Liver (tissue), 9 donors: ENCODE results near the gene CLPTM1. TPM values are rescaled to one million over a fixed set of nuclear protein-coding genes. Genes with fewer than 3 reads are reported as not detected.
"Not testable (repeated sequence)": the region's sequence is repeated elsewhere in the genome, so short reads cannot be mapped to it uniquely, and the experiment has no call there.

Experiments
- DNase-seq: peaks from one replicate; pipeline ENCODE4 v3.0.0-alpha.2; 2017; ENCODE audit warnings: low spot score
- H3K27ac ChIP-seq, 2 donors: one replicate each; pipeline ENCODE4 v1.7.0; 2013; ENCODE audit warnings: inconsistent platforms in 2 of 2, low read length in 2 of 2, control low read depth in 1 of 2, low read depth in 1 of 2, mild to moderate bottlenecking in 1 of 2
- H3K27me3 ChIP-seq, 4 donors: one replicate each; pipeline versions ENCODE4 v1.6.1 to v1.7.0; 2013; ENCODE audit warnings: low read length in 3 of 4, inconsistent platforms in 1 of 4, mild to moderate bottlenecking in 1 of 4, moderate library complexity in 1 of 4; ENCODE audit not compliant: control insufficient read depth in 4 of 4, insufficient read depth in 4 of 4
- H3K36me3 ChIP-seq, 4 donors: one replicate each; pipeline versions ENCODE4 v1.6.1 to v1.7.0; 2013; ENCODE audit warnings: low read length in 3 of 4, mild to moderate bottlenecking in 3 of 4, low read depth in 1 of 4, moderate library complexity in 1 of 4; ENCODE audit not compliant: control insufficient read depth in 4 of 4, insufficient read depth in 3 of 4
- H3K4me1 ChIP-seq, 4 donors: one replicate each; pipeline versions ENCODE4 v1.6.1 to v1.7.0; 2013; ENCODE audit warnings: low read length in 3 of 4, mild to moderate bottlenecking in 3 of 4, moderate library complexity in 1 of 4; ENCODE audit not compliant: control insufficient read depth in 4 of 4, insufficient read depth in 4 of 4
- H3K4me3 ChIP-seq, 3 donors: one replicate each; pipeline versions ENCODE4 v1.6.1 to v1.7.0; 2013; ENCODE audit warnings: low read length in 3 of 3, control low read depth in 1 of 3, low read depth in 1 of 3, mild to moderate bottlenecking in 1 of 3
- H3K9ac ChIP-seq, 2 donors: one replicate each; pipeline ENCODE4 v1.7.0; 2013; ENCODE audit warnings: low read length in 2 of 2, mild to moderate bottlenecking in 2 of 2, moderate library complexity in 2 of 2, control low read depth in 1 of 2, low read depth in 1 of 2
- H3K9me3 ChIP-seq, 4 donors: one replicate each; pipeline versions ENCODE4 v1.6.1 to v1.7.0; 2013; ENCODE audit warnings: low read length in 3 of 4; ENCODE audit not compliant: control insufficient read depth in 4 of 4
- ATF3 ChIP-seq: IDR thresholded peaks from 2 replicates; pipeline ENCODE4 v1.6.1; 2016; ENCODE audit warnings: antibody characterized with exemption
- CTCF ChIP-seq: fragments of 150-350 bp; IDR thresholded peaks from 2 replicates; pipeline ENCODE4 v1.5.1; 2017; ENCODE audit warnings: improper control_type of control experiment, low read depth, low read length; ENCODE audit not compliant: missing input control
- EGR1 ChIP-seq, 2 donors: IDR thresholded peaks; 2 replicates each; pipeline ENCODE4 v1.6.1; 2016 to 2018; ENCODE audit warnings: antibody characterized with exemption in 2 of 2, low read depth in 2 of 2
- FOXA2 ChIP-seq: IDR thresholded peaks from 2 replicates; pipeline ENCODE4 v1.6.1; 2016; ENCODE audit warnings: antibody characterized with exemption
- GABPA ChIP-seq, 2 donors: IDR thresholded peaks in 1 of 2; conservative IDR thresholded peaks in 1 of 2; 2 replicates each; pipeline ENCODE4 v1.6.1; 2016; ENCODE audit warnings: antibody characterized with exemption in 2 of 2, mild to moderate bottlenecking in 1 of 2, moderate library complexity in 1 of 2
- HNF4A ChIP-seq, 2 donors: conservative IDR thresholded peaks; 2 replicates each; pipeline ENCODE4 v1.6.1; 2016; ENCODE audit warnings: antibody characterized with exemption in 2 of 2, mild to moderate bottlenecking in 2 of 2
- HNF4G ChIP-seq: IDR thresholded peaks from 2 replicates; pipeline ENCODE4 v1.6.1; 2016; ENCODE audit warnings: antibody characterized with exemption
- JUND ChIP-seq, 2 donors: IDR thresholded peaks; 2 replicates each; pipeline ENCODE4 v1.6.1; 2016; ENCODE audit warnings: antibody characterized with exemption in 2 of 2
- MAX ChIP-seq: IDR thresholded peaks from 2 replicates; pipeline ENCODE4 v1.6.1; 2016; ENCODE audit warnings: antibody characterized with exemption
- NR2F2 ChIP-seq: IDR thresholded peaks from 2 replicates; pipeline ENCODE4 v1.6.1; 2016; ENCODE audit warnings: antibody characterized with exemption
- REST ChIP-seq: IDR thresholded peaks from 2 replicates; pipeline ENCODE4 v1.6.1; 2016; ENCODE audit warnings: antibody characterized with exemption, mild to moderate bottlenecking
- SP1 ChIP-seq: IDR thresholded peaks from 2 replicates; pipeline ENCODE4 v1.6.1; 2018; ENCODE audit warnings: antibody characterized with exemption, mild to moderate bottlenecking
- TAF1 ChIP-seq: conservative IDR thresholded peaks from 2 replicates; pipeline ENCODE4 v1.6.1; 2016; ENCODE audit warnings: antibody characterized with exemption, mild to moderate bottlenecking
- YY1 ChIP-seq: IDR thresholded peaks from 2 replicates; pipeline ENCODE4 v1.6.1; 2016; ENCODE audit warnings: antibody characterized with exemption, mild to moderate bottlenecking
- WGBS: extraction: QIAGEN DNeasy Blood & Tissue Kit; methylation state at CpG from one replicate; pipeline ENCODE4 v1.1.7; 2013; 5-methylcytosine and 5-hydroxymethylcytosine counted together
- polyA plus RNA-seq, 2 donors: library from polyadenylated mRNA; stranded (reverse) in 1 of 2; unstranded in 1 of 2; fragments of 200-250 nt in 1 of 2; fragments of >200 nt in 1 of 2; fragmentation: Nextera tagmentation in 1 of 2; extraction: Ambion mirVana in 1 of 2; gene quantifications; one replicate each; pipeline versions ENCODE4 v1.2.1 to v1.2.3, GENCODE V29; 2013 to 2015
- total RNA-seq, 2 donors: library from RNA; depleted of rRNA; stranded (reverse); fragments of >200 nt; gene quantifications; one replicate each; pipeline ENCODE4 v1.2.3, GENCODE V29; 2014
- TF ChIP-seq, protein P1 (sequence below): IDR thresholded peaks from 2 replicates; pipeline ENCODE4 v1.6.1; 2016; ENCODE audit warnings: antibody characterized with exemption
- donor health status: healthy.
- donor health status: healthy.
- donor health status: healthy.
- donor health status: healthy.
- donor health status: healthy.

Gene CLPTM1
- total and polyA plus RNA-seq, 4 donors = 35.8 to 94.5 (median 51.5) TPM

- WGBS = 95% methylated on average over 12 of the region's 12 CpGs
- H3K9ac ChIP-seq = no peak overlapping the region
- no peaks in the 10 kb centered on the region for H3K4me1 ChIP-seq
- H3K36me3 ChIP-seq = peaks cover 6 to 32% (median 14%) of the 10 kb centered on the region in 4 donors
- H3K4me3 ChIP-seq = no peak overlapping the region
- no peak for DNase-seq
- no peak overlapping the region for H3K27ac ChIP-seq
- no peaks in the 10 kb centered on the region for H3K27me3 ChIP-seq
- TF ChIP-seq NR2F2 (no peak), CTCF (no peak), EGR1 (IDR thresholded peaks at IDR 0.05; ENCODE audit: low read depth in 2 of 2) (no peak), TAF1 (no peak), SP1 (no peak), ATF3 (no peak), REST (no peak)
- H3K9me3 ChIP-seq = no peaks in the 10 kb centered on the region
Observed at GRCh38 chr19:44993926-44994537, 38.9 kb downstream of the CLPTM1 start.

- H3K36me3 ChIP-seq = no peaks in the 10 kb centered on the region
- no peak for DNase-seq
- H3K9ac ChIP-seq = no peak overlapping the region
- no peaks in the 10 kb centered on the region for H3K9me3 ChIP-seq
- H3K4me1 ChIP-seq = peaks cover 0 to 13% (median 5%) of the 10 kb centered on the region in 4 donors
- no peak overlapping the region for H3K4me3 ChIP-seq
- 92% methylated on average over 4 of the region's 4 CpGs for WGBS
- TF ChIP-seq GABPA (IDR thresholded peaks at IDR 0.05 in 1 of 2, conservative IDR thresholded peaks at IDR 0.05 in 1 of 2) (no peak), FOXA2 (no peak), HNF4A (conservative IDR thresholded peaks at IDR 0.05) (no peak), JUND (IDR thresholded peaks at IDR 0.05) (no peak), TAF1 (no peak), SP1 (no peak), ATF3 (no peak), HNF4G (no peak), YY1 (no peak), MAX (no peak), CTCF (no peak)
- TF ChIP-seq, protein P1, sequence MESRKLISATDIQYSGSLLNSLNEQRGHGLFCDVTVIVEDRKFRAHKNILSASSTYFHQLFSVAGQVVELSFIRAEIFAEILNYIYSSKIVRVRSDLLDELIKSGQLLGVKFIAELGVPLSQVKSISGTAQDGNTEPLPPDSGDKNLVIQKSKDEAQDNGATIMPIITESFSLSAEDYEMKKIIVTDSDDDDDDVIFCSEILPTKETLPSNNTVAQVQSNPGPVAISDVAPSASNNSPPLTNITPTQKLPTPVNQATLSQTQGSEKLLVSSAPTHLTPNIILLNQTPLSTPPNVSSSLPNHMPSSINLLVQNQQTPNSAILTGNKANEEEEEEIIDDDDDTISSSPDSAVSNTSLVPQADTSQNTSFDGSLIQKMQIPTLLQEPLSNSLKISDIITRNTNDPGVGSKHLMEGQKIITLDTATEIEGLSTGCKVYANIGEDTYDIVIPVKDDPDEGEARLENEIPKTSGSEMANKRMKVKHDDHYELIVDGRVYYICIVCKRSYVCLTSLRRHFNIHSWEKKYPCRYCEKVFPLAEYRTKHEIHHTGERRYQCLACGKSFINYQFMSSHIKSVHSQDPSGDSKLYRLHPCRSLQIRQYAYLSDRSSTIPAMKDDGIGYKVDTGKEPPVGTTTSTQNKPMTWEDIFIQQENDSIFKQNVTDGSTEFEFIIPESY = no peak
- H3K27ac ChIP-seq = no peak overlapping the region
- no peaks in the 10 kb centered on the region for H3K27me3 ChIP-seq
Observed at GRCh38 chr19:44998025-44998424, 42.8 kb downstream of the CLPTM1 start.

DNA sequence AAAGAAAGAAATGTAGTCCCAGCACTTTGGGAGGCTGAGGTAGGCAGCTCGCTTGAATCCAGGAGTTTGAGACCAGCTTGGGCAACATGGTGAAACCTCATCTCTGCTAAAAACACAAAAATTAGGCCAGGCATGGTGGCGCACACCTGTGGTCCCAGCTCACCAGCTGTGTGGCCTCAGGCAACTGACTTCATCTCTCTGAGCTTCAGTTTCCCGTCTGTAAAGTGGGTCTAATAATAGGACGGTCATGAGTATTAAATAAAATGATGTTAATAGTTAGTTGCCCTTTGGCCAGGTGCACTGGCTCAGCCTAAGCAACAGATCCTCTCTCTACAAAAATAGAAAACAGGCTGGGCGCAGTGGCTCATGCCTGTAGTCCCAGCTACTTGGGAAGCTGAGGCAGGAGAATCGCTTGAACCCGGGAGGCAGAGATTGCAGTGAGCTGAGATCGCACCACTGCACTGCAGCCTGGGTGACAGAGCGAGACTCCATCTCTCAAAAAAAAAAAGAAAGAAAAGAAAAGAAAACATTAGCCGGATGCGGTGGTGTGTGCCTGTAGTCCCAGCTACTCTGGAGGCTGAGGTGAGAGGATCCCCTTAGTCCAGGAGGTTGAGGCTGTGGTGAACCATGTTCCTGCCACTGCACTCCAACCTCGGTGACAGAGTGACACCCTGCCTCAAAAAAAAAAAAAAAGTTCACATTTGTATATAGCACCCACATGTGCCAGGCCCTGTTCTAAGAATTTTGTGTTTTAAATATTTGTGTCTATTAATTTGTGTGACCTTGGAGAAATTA is 44.1 kb downstream of the CLPTM1 start:
- not testable (repeated sequence) for H3K27ac ChIP-seq, H3K4me3 ChIP-seq, H3K36me3 ChIP-seq, H3K9ac ChIP-seq, DNase-seq, H3K9me3 ChIP-seq, H3K27me3 ChIP-seq
- peaks cover 0 to 13% (median 5%) of the 10 kb centered on the region in 4 donors for H3K4me1 ChIP-seq
- 88% methylated on average over 12 of the region's 12 CpGs for WGBS
